Measurements from ENCODE around the gene TCEA2.

The TCEA2 gene

DNA sequence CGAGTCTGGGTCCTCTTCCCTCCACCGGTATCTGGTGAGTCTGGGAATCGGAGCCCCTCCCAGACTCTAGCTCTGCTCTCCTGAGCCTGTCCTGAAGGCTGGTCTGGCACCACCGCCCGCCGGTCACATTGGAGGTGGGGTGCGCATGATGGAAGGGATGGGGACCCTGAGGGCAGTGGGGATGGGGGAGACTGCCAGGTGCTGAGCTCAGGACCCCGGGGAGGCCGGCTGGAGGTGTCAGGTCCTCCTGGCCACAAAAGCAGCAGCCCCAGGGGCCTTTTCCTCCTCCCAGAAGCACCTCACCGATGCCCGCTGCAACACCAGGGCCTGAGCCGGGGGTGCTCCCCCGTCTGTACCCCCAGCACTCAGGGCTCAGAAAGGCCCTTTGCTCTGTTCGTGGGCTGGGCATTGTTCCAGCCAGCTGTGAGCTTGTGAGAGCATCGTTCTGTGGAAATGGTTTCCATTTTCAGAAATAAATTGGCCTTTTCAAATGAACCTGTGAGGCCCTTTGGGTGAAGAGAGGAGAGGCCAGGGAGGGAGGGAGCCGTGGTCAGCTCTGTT is 46.9 kb downstream of the TCEA2 start:
- 70% methylated on average over 7 of the region's 16 CpGs for WGBS (ENCODE audit: insufficient coverage)

GRCh38 chr20:64110411-64111068 is 47.5 kb downstream of the TCEA2 start:
- Histone ChIP-seq H3K36me3 (ENCODE audit: control insufficient read depth in 4 of 4, insufficient read depth in 4 of 4, low read length in 3 of 4) (no peaks in the 10 kb centered on the region), H3K27me3 (replicated peaks in 2 of 5; ENCODE audit: control insufficient read depth in 4 of 5, insufficient read depth in 5 of 5, low read length in 4 of 5) (no peaks in the 10 kb centered on the region), H3K27ac (ENCODE audit: insufficient read depth in 1 of 2, low read depth in 1 of 2, low read length in 2 of 2, poor library complexity in 1 of 2, severe bottlenecking in 2 of 2) (no peak overlapping the region), H3K9me3 (ENCODE audit: control extremely low read depth in 1 of 5, control insufficient read depth in 4 of 5, insufficient read depth in 2 of 5, low read depth in 1 of 5, low read length in 4 of 5) (no peaks in the 10 kb centered on the region), H3K4me1 (ENCODE audit: control extremely low read depth in 1 of 4, control insufficient read depth in 4 of 4, insufficient read depth in 4 of 4, low read length in 3 of 4) (peaks cover 0 to 68% (median 39%) of the 10 kb centered on the region in 4 experiments), H3K4me3 (ENCODE audit: control insufficient read depth in 1 of 7, extremely low read depth in 1 of 7, insufficient read depth in 4 of 7, low read depth in 2 of 7, low read length in 6 of 7) (no peak overlapping the region)
- WGBS (ENCODE audit: insufficient coverage): 96% methylated on average over 9 of the region's 10 CpGs
- CTCF ChIA-PET: interaction anchor here (1.5 to 7.1 kb wide), 4 partner anchors 10 to 27 kb away, joined by 3 to 67 read pairs (median 21); partner anchors contain the start of gene LKAAEAR1
- no peak for DNase-seq
- POLR2A ChIA-PET: no interaction called here

More for the DNA sequence above, 46.9 kb downstream of the TCEA2 start:
- no peak for DNase-seq
- CTCF ChIA-PET: interaction anchor here (1.1 to 7.1 kb wide), 5 partner anchors 10 to 69 kb away, joined by 3 to 67 read pairs (median 14); partner anchors contain the start of gene LKAAEAR1
- peaks cover 0 to 68% (median 39%) of the 10 kb centered on the region in 4 experiments for H3K4me1 ChIP-seq (ENCODE audit: control extremely low read depth in 1 of 4, control insufficient read depth in 4 of 4, insufficient read depth in 4 of 4, low read length in 3 of 4)
- POLR2A ChIA-PET: no interaction called here
- H3K9me3 ChIP-seq (ENCODE audit: control extremely low read depth in 1 of 5, control insufficient read depth in 4 of 5, insufficient read depth in 2 of 5, low read depth in 1 of 5, low read length in 4 of 5): no peaks in the 10 kb centered on the region
- H3K36me3 ChIP-seq (ENCODE audit: control insufficient read depth in 4 of 4, insufficient read depth in 4 of 4, low read length in 3 of 4): no peaks in the 10 kb centered on the region
- H3K27ac ChIP-seq (ENCODE audit: insufficient read depth in 1 of 2, low read depth in 1 of 2, low read length in 2 of 2, poor library complexity in 1 of 2, severe bottlenecking in 2 of 2): no peak overlapping the region
- H3K4me3 ChIP-seq (ENCODE audit: control insufficient read depth in 1 of 7, extremely low read depth in 1 of 7, insufficient read depth in 4 of 7, low read depth in 2 of 7, low read length in 6 of 7): no peak overlapping the region
- H3K27me3 ChIP-seq (replicated peaks in 2 of 5; ENCODE audit: control insufficient read depth in 4 of 5, insufficient read depth in 5 of 5, low read length in 4 of 5): no peaks in the 10 kb centered on the region

DNA sequence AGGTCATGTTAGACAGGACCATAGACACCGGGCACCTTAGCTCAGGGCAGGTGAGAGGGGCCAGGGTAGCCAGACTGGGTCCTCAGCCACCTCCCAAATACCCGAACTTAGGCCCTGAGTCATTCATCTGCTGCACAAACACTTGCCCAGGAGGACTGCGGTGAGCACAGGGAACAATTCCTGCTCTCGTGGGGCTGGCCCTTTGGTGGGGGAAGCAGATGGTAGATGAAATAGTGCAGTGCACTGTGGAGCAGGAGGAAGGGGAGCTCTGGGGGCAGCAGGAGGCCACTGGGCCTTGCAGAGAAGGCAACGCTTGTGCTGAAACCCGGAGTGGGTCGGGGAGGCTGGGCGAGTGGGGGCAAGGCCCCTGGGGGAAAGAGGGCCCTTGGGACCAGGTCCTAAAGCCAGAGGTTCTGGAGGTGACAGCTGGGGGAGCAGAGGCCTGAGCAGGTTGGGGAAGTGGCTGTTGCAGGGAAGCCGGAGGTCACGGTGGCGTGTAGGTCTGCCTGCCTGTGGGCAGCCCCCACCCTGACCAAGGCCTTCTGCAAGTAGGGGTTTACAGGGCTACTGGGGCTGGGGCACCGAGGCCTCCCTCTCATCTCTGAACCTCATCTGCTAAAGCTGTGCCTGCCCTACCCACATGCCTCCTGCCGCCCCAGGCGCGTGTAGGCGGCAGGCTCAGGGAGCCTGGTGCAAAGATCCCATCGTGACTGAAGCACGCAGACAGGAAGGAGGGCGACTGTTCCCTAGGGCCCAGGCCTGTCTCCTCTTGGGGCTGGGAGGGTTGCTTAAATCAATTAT is 49.0 kb downstream of the TCEA2 start:
- H3K36me3 ChIP-seq (ENCODE audit: control insufficient read depth in 4 of 4, insufficient read depth in 4 of 4, low read length in 3 of 4): no peaks in the 10 kb centered on the region
- H3K27ac ChIP-seq (ENCODE audit: insufficient read depth in 1 of 2, low read depth in 1 of 2, low read length in 2 of 2, poor library complexity in 1 of 2, severe bottlenecking in 2 of 2): no peak overlapping the region
- CTCF ChIA-PET: interaction anchor here (0.7 to 7.1 kb wide), 6 partner anchors 8 to 130 kb away, joined by 3 to 67 read pairs (median 8); partner anchors contain the start of gene LKAAEAR1
- peaks cover 0 to 63% (median 36%) of the 10 kb centered on the region in 4 experiments for H3K4me1 ChIP-seq (ENCODE audit: control extremely low read depth in 1 of 4, control insufficient read depth in 4 of 4, insufficient read depth in 4 of 4, low read length in 3 of 4)
- H3K27me3 ChIP-seq (replicated peaks in 2 of 5; ENCODE audit: control insufficient read depth in 4 of 5, insufficient read depth in 5 of 5, low read length in 4 of 5): no peaks in the 10 kb centered on the region
- POLR2A ChIA-PET: interaction anchor here (0.8 kb wide), 1 partner anchor 323 kb away, joined by 3 read pairs; no protein-coding TSS in a partner anchor
- H3K9me3 ChIP-seq (ENCODE audit: control extremely low read depth in 1 of 5, control insufficient read depth in 4 of 5, insufficient read depth in 2 of 5, low read depth in 1 of 5, low read length in 4 of 5): no peaks in the 10 kb centered on the region
- H3K4me3 ChIP-seq (ENCODE audit: control insufficient read depth in 1 of 7, extremely low read depth in 1 of 7, insufficient read depth in 4 of 7, low read depth in 2 of 7, low read length in 6 of 7): peak overlapping the region in 1 of 7 experiments; percentile 0
- peak; percentile 43 to 86 (median 84) for DNase-seq
- WGBS (ENCODE audit: insufficient coverage): 19% methylated on average over 14 of the region's 19 CpGs

- Histone ChIP-seq H3K9me3 (ENCODE audit: control extremely low read depth in 1 of 5, control insufficient read depth in 4 of 5, insufficient read depth in 2 of 5, low read depth in 1 of 5, low read length in 4 of 5) (no peaks in the 10 kb centered on the region), H3K27me3 (replicated peaks in 2 of 5; ENCODE audit: control insufficient read depth in 4 of 5, insufficient read depth in 5 of 5, low read length in 4 of 5) (no peaks in the 10 kb centered on the region), H3K36me3 (ENCODE audit: control insufficient read depth in 4 of 4, insufficient read depth in 4 of 4, low read length in 3 of 4) (no peaks in the 10 kb centered on the region), H3K4me1 (ENCODE audit: control extremely low read depth in 1 of 4, control insufficient read depth in 4 of 4, insufficient read depth in 4 of 4, low read length in 3 of 4) (peaks cover 0 to 55% (median 28%) of the 10 kb centered on the region in 4 experiments), H3K27ac (ENCODE audit: insufficient read depth in 1 of 2, low read depth in 1 of 2, low read length in 2 of 2, poor library complexity in 1 of 2, severe bottlenecking in 2 of 2) (no peak overlapping the region), H3K4me3 (ENCODE audit: control insufficient read depth in 1 of 7, extremely low read depth in 1 of 7, insufficient read depth in 4 of 7, low read depth in 2 of 7, low read length in 6 of 7) (no peak overlapping the region)
- POLR2A ChIA-PET: no interaction called here
- WGBS (ENCODE audit: insufficient coverage): 99% methylated on average over 12 of the region's 18 CpGs
- no peak for DNase-seq
- CTCF ChIA-PET: interaction anchor here (1.1 to 5.9 kb wide), 3 partner anchors 13 to 131 kb away, joined by 3 to 28 read pairs (median 14); partner anchors contain the start of gene LKAAEAR1
Observed at GRCh38 chr20:64112691-64113443, 49.9 kb downstream of the TCEA2 start.

DNA sequence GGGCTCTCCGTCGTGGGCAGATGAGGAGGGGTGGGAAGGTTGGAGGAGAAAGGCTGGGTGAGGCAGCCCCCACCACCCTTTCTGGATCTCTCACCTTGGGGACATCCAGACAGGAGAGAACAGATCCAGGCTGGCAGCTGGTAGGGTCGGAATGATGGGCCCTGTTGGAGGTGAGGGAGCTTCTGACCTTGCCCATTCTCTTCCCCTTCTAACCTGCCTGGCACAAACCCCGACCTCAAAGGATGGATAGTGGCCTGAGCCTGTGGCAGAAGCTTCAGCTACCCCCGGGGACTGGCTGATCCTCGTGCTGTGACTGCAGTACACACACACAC is 50.4 kb downstream of the TCEA2 start:
- ChIA-PET CTCF (interaction anchor here (9.6 kb wide), 1 partner anchor 36 kb away, joined by 178 read pairs; the partner anchor contains the start of genes LKAAEAR1, OPRL1 and RGS19), POLR2A (no interaction called here)
- no peak for DNase-seq
- Histone ChIP-seq H3K4me3 (ENCODE audit: control insufficient read depth in 1 of 7, extremely low read depth in 1 of 7, insufficient read depth in 4 of 7, low read depth in 2 of 7, low read length in 6 of 7) (no peak overlapping the region), H3K4me1 (ENCODE audit: control extremely low read depth in 1 of 4, control insufficient read depth in 4 of 4, insufficient read depth in 4 of 4, low read length in 3 of 4) (peaks cover 0 to 50% (median 22%) of the 10 kb centered on the region in 4 experiments), H3K9me3 (ENCODE audit: control extremely low read depth in 1 of 5, control insufficient read depth in 4 of 5, insufficient read depth in 2 of 5, low read depth in 1 of 5, low read length in 4 of 5) (no peaks in the 10 kb centered on the region), H3K36me3 (ENCODE audit: control insufficient read depth in 4 of 4, insufficient read depth in 4 of 4, low read length in 3 of 4) (no peaks in the 10 kb centered on the region), H3K27me3 (replicated peaks in 2 of 5; ENCODE audit: control insufficient read depth in 4 of 5, insufficient read depth in 5 of 5, low read length in 4 of 5) (no peaks in the 10 kb centered on the region), H3K27ac (ENCODE audit: insufficient read depth in 1 of 2, low read depth in 1 of 2, low read length in 2 of 2, poor library complexity in 1 of 2, severe bottlenecking in 2 of 2) (no peak overlapping the region)
- 89% methylated on average over 3 of the region's 6 CpGs for WGBS (ENCODE audit: insufficient coverage)

GRCh38 chr20:64113796-64114355 is 50.9 kb downstream of the TCEA2 start:
- H3K4me1 ChIP-seq (ENCODE audit: control extremely low read depth in 1 of 4, control insufficient read depth in 4 of 4, insufficient read depth in 4 of 4, low read length in 3 of 4): peaks cover 0 to 45% (median 19%) of the 10 kb centered on the region in 4 experiments
- H3K36me3 ChIP-seq (ENCODE audit: control insufficient read depth in 4 of 4, insufficient read depth in 4 of 4, low read length in 3 of 4): no peaks in the 10 kb centered on the region
- no peak overlapping the region for H3K4me3 ChIP-seq (ENCODE audit: control insufficient read depth in 1 of 7, extremely low read depth in 1 of 7, insufficient read depth in 4 of 7, low read depth in 2 of 7, low read length in 6 of 7)
- H3K27me3 ChIP-seq (replicated peaks in 2 of 5; ENCODE audit: control insufficient read depth in 4 of 5, insufficient read depth in 5 of 5, low read length in 4 of 5): no peaks in the 10 kb centered on the region
- POLR2A ChIA-PET: no interaction called here
- no peaks in the 10 kb centered on the region for H3K9me3 ChIP-seq (ENCODE audit: control extremely low read depth in 1 of 5, control insufficient read depth in 4 of 5, insufficient read depth in 2 of 5, low read depth in 1 of 5, low read length in 4 of 5)
- no peak for DNase-seq
- H3K27ac ChIP-seq (ENCODE audit: insufficient read depth in 1 of 2, low read depth in 1 of 2, low read length in 2 of 2, poor library complexity in 1 of 2, severe bottlenecking in 2 of 2): no peak overlapping the region
- WGBS (ENCODE audit: insufficient coverage): 98% methylated on average over 11 of the region's 13 CpGs
- CTCF ChIA-PET: interaction anchor here (1.0 to 9.6 kb wide), 3 partner anchors 12 to 60 kb away, joined by 4 to 178 read pairs (median 5); partner anchors contain the start of genes LKAAEAR1, OPRL1 and RGS19
